SH-SY5Y (cell line): Measurements from ENCODE around the gene ASS1.

Experiments used
- GATA2 ChIP-seq: IDR thresholded peaks from 2 replicates; pipeline ENCODE4 v1.6.1; 2011; ENCODE audit warnings: mild to moderate bottlenecking, low read depth, low read length
- GATA3 ChIP-seq: IDR thresholded peaks from 2 replicates; pipeline ENCODE4 v1.6.1; 2011; ENCODE audit warnings: low read depth, mild to moderate bottlenecking, low read length, moderate library complexity

Gene ASS1

GRCh38 chr9:130542038-130542437 is 97.3 kb downstream of the ASS1 start:
- TF ChIP-seq GATA2, result no peak
- TF ChIP-seq GATA3, result no peak

DNA sequence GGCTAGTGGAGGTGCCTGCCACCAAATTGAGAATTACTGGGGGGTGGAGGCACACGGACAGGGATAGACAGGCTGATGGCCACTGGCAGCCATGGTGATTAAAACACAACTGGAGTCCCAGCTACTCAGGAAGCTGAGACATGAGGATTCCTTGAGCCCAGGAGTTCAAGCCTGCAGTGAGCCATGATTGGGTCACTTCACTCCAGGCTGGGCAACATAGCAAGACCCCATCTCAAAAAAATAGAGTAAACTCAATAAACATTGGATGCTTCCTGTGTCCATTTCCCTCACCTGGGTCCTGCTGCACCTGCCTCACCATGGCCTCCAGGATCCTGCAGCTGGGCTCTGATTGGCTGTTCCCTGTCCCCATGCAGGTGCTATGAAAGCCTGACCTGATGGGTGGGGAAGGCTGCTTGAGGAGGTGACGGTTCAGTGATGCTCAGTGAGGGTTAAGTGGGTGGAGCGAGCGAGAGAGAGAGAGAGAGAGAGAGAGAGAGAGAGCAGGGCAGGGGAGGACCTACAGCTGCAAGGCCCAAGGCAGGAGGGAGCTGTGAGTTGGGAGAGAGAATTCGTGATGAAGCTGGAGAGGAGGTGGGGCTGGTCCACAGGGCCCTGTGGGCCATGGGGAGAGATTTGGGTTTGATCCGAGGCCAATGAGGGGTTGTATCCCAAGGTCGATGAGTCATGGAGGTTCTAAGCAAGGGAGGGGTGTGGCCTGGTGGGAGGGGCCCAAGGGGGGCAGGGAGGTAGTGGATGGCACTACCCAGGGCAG is 97.9 kb downstream of the ASS1 start:
- TF ChIP-seq GATA3, result no peak
- TF ChIP-seq GATA2, result no peak

DNA sequence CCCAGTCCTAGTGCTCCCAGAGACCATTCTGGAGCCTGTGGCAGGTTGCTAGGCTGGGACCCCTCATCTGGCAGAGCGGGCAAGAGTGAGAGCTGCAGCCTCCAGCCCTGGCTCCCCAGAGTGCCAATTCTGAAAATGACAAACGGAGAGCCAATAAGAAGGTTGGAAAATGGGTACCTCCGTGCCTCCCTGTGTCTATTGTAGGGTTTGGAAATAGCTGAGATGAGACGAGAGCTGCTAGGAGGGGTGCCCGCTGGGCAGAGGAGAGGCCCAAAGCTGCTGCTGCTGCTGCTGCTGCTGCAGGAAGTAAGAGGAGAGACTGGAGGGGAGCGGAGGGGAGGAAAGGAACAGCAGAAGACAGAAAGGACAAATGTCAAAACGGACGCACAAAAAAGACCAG is 98.6 kb downstream of the ASS1 start:
- TF ChIP-seq GATA3, result no peak
- TF ChIP-seq GATA2, result no peak

DNA sequence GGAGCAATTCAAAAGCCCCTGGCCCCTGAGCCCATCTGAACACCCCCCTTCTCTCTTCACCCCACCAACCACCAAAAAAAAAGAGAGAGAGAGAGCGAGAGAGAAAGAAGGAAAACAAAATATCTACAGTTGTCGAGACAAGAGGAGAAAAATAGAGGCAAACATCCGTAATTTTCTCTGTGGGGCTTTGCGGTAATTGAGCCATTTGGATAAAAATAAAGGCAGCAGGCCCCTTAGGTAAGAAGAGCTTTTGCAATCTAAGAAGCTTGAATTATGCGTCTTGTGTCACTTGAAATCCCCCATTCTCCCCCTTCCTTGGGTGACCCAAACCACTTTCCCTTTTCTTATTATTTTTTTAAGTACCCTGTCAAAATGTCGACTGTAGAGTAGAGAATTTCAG is 99.1 kb downstream of the ASS1 start:
- TF ChIP-seq GATA3, result no peak
- TF ChIP-seq GATA2, result no peak

DNA sequence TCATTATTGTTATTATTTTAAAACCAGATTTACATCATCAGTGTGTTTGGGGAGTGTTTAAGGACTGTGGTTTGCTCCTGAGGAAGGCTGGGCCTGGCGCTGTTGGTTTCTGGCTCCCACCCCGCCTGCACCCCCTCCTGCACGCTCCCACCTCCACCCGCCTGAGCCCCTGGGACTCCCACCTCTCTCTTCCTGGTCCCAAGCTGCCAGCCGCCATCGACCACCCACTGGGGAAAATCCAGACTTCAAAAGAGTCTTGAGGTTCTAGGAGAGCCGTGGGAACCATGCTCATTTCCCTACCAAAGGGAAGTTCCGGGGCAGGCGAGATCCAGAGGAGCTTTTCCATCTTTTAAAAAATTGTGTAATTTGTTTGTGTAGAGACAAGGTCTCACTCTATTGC is 99.6 kb downstream of the ASS1 start:
- TF ChIP-seq GATA3 (no peak), GATA2 (no peak)

DNA sequence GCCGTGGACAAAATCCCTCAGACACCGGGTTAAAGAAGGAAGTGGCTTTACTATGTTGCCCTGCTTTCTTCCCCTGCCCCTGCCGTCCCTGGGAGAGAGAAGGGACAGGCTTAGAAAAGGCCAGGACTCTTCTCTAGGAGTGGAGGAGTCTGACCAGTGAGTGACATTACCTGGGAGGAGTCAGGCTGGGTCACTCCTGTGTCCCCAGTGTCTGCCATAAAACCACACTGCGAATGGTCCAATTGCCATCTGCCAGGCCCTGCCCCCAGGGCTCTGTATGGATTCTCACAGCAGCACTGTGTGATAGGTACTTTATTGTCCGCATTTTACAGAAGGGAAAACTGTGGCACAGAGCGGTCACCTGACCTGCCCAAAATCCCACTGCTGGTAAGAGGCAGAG is 103.3 kb downstream of the ASS1 start:
- no peak for TF ChIP-seq GATA2
- no peak for TF ChIP-seq GATA3

DNA sequence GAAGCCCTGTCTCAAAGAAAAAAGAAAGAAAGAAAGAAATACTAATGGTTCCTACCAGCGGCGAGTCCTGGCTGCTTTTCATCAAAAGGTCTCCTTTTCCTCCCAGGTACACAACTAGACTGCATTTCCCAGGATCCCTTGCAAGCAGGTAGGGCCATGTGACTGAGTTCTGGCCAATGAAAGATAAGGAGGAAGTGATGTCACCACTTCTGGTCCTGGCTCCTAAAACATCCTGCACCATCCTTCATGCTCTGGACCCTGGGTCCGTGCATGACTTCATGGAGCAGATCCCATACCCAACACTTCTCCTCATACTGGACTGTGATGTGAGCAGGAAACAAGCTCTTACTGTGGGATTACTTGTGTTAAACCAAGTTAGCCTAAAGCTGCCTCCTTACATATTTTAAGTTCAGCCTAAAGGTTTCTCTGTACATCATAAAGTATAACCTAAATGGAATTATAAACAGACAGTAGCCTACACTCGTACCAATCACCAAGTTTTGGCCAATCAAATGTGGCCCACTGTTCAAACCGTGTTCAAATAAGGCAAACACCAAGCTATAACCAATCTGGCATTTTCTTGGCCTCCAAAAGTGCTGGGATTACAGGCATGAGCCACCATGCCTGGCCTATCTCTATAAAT is 104.5 kb downstream of the ASS1 start:
- TF ChIP-seq GATA3, result no peak
- no peak for TF ChIP-seq GATA2
